ENCODE results near the gene HAND1. TPM values are rescaled to one million over a fixed set of nuclear protein-coding genes. Genes with fewer than 3 reads are reported as not detected.

Gene HAND1
- polyA plus RNA-seq, 10 donors = not detected

DNA sequence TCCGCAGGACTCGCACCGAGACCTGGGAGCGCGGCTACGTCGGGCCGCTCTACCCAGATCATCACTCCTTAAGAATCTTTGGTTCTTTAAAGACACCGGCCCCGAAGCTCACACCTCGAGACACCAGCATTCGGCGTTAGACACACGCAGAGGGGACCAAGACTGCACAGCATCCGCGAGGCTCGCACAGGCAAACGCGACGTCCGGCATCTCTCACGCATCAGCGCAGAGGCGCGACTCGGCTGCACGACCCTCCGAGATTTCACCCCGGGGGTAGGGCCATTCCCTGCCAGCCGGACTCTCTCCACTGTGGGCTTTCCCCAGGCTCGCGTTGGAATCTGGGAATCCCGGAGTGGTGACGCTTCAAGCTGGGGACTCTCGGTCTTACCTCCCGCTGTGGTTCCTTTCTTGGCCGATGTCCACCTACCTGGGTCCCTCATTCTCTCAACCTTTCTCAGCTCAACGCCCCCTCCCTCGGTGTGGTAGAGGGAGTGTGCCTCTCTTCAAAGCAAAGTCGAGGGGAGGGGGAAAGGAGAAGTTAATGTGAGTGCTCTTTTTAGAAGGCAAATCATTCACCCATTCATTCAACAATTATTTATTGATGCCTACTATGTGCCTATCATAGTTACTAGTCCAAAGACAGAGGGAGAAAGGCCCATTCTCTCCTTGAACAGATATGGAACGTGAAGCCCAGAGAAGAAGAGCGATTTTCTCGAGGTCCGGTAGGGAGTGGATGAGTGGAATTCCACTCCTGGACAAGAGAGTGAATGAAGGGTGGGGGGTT, 1.3 kb upstream of the HAND1 start:
- DNase-seq = peak in 1 of 3 donors; percentile 29

DNA sequence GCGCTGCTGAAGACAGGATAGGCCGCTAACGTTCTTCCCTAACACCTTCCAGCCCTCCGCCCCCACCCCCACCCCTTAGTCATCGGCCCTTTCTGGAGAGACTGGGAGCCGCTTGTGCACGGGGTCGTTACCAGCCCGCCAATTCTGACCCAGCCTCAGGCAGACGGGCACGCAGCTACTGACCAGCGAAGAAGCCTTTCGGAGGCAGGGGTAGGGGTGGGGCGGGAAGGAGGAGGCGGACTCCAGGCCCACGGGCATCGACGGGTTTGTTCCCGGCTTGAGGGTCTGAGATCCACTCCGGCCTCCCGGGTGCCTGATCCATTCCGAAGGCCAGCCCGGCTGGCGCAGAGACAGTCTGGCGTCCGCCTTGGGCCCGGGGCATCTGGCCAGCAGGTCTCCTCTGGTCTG, 729 bp upstream of the HAND1 start:
- no peak for DNase-seq

DNA sequence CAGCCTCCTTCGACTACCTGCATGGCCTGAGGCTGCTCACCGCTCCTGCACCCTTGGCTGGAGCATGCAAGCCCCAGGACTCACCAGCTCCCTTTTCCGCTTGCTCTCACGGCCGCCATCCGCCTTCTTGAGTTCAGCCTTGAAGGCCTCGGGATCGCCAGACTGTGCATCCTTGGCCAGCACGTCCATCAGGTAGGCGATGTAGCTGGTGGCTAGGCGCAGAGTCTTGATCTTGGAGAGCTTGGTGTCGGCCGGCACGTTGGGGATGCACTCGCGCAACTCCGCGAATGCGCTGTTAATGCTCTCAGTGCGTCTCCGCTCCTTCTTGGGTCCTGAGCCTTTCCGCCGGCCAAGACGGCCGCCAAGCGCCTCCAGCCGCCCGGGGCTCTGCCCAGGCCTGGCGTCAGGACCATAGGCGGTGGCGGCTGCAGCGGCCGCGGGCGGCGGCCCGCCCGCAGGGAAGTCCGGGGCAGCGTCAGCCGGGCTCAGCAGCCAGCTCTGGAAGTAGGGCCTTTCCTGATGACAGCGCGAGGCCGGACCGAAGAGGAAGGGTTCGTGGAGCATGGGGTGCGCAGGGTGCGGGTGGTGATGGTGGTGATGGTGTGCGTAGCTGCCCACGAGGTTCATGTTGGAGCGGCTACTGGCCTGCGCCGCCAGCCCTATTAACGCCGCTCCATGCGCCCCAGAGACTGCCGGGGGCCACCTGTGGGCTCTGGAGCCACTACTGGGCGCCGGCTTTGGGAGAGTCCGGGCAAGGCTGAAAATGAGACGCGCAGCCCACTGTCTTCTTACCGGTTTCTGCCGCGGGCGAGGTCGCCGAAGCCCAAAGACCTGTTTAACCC, 424 bp downstream of the HAND1 start:
- DNase-seq = peak in 1 of 3 donors; percentile 49

DNA sequence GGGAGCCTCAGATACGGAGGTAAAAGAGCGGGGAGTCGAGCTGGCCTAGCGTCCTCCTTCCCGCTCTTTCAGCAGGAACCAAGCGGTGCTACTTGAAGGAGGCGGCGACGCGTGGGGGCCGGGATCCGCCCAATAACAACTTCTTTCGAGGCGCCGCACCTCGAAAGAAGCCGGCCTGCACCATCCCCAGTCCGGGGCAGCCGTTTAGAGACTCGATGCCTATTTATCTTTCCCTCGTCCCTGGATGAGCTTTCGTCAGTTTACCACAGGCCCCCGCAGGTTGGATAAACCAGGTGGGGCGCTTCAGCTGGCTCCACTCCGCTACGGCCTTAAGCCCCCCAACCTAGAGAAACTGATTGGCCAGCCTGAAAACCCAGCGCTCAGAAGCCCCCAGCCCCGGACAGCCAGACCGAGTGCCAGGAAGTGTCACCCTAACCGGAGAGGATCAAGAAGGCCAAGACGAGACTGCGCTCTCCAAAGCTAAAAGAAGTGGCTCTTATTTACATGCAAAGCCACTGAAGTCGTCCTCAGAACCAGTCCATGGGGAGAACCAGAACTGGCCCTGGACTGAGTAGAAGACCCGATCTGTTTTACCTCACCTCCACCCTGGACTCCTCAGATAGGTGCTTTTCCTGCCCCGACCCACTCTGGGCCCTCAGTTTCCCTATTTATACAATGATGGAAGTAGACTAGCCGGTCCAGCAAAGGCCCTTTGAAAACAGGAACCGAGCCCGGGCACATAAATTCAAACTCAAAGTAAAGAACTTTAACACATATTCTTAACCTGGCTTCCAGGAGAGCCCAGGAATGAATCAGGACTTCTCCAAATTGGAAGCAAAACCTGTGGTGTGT, 1.4 kb downstream of the HAND1 start:
- DNase-seq = no peak

DNA sequence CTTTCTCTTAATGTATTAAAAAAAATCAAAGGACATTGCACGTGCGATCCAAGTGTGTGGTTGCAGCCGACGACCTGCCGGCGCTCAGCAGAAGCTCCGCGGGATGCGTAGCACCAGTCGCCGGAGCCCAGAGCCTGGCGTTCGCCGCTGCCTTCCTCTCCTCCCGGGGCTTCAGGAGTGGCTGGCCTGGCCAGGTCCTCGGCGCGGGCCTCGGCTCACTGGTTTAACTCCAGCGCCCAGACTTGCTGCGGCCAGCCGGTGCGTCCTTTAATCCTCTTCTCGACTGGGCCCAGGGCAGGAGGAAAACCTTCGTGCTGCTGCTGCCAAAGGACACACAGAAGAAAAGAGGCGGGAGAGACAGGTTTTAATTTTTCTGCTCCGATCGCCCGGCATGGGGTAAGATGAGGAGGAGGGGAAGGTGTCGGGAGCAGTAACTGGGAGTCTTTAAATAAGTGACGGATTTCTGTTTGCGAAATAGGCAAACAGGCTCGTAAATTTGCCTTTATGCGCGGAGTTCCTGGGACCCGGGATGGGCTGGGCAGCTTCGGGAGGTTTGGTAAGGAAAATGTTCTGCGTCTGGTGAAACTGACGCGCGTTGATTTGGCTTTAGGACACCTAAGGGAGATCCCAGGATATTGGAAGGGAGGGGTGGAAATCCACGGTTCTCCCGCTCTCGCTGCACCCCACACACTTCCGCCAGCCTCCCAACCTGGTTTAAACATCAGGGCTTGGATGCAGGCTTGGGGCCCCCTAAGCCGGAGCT, 2.3 kb downstream of the HAND1 start:
- peak in 1 of 3 donors; percentile 62 for DNase-seq

DNA sequence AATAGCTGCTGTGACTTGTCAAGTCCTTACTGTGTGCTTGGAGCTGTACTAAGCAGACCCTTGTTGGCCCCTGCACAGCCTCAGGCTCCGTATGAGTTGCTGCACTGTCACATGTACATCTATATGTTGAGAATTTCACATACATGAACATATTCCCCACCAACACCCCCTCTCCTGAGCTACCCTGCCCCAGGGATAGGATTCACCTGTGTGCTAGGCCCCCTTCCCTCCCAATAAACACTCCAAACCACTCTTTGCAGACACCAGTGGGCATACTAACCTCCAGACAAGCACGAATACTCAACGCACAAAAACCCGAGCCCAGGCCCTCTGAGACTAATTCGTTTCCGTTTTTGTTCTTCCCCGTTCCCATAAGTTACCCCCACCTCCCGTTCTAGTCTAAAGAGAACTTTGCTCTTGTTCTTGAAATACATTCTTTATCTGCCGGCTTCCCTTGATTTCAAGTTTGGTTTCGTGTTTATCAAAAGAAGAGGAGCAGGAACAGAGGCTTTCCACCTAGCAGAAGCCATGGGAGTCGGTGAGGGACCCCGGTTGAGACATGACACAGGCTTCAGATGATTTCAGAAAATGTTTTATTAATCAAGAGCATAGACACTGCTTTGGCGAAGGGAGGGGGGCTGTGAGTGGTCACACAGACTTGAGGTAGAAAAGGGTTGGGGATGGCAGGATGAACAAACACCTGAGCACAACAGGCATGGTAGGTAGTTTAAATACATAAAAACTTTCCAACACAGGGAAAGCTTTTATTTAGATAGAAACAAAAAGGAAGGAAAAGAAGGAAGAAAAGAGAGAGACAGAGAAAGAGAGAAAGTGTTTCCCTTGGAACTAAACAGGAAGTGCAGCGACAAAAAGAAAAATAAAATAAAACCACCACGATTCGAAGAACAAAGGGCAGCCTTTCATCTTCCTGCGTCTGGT, 3.4 kb downstream of the HAND1 start:
- peak in 1 of 3 donors; percentile 55 for DNase-seq

DNA sequence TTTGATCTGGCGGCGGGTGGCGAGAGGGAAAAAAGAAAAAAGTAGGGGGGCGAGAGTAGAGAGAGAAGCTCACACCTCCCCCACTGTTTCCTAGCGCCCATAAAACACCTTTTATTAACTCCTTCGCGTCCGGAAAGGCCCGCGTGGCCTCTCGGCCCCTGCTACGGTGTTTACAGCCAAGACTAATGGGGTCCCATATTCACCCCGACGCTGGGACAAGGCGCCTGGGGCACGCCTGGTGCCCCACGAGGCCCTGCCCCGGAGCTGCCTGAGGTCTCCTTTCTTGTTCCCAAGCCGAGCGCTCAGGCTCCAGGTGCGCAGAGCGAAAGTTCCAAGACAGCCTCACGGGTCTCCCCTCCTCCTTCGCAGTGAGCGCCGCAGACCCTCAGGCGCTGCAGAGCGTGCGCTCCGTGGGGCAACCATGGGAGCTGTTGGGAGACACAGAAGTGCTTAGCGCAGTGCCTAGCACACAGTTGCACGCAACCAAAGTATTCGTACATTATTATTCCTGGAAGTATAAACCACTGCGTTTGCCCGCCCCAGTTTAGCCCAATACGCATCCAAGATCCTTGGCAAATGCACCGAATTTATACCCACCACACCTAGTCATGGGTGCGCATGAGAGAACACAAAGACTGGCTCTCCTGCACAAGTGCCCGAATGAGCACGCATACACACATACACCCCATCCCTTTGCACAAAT, 4.3 kb downstream of the HAND1 start:
- peak in 1 of 3 donors; percentile 40 for DNase-seq

DNA sequence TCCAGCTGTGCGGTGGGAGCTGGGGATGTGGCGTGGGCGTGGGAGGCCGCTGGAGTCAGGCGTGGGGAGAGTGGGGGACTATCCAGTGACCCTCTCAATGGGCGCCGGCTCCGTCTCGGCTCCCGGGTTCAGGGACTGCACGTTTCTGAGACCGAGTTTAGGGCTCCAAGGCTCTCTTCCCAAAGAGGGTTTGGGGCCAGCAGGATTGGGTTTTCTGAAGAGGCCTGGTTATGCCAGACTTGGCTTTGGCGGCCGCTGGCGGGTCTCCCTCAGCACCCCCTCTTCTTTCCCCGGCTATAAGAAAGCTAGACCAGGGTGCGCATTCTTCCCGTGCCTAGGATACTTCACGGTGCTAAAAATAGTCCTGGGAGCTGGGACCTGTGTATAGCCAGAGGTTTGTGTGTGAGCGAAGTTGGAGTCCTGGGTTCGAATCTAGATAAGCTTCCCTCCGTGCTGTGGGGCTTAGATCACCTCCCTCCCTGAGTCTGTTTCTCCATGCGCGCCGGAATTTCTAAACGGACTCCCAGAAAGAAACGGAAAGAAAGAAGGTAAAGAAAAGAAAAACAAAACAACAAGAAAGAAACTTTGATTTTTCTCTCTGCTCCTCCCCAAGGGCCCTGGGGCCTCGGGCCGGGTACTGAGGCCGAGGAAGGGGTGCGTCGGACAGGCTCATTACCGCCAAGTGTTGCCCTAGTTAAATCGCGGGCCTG, 5.0 kb downstream of the HAND1 start:
- DNase-seq = peak in 1 of 3 donors; percentile 38

DNA sequence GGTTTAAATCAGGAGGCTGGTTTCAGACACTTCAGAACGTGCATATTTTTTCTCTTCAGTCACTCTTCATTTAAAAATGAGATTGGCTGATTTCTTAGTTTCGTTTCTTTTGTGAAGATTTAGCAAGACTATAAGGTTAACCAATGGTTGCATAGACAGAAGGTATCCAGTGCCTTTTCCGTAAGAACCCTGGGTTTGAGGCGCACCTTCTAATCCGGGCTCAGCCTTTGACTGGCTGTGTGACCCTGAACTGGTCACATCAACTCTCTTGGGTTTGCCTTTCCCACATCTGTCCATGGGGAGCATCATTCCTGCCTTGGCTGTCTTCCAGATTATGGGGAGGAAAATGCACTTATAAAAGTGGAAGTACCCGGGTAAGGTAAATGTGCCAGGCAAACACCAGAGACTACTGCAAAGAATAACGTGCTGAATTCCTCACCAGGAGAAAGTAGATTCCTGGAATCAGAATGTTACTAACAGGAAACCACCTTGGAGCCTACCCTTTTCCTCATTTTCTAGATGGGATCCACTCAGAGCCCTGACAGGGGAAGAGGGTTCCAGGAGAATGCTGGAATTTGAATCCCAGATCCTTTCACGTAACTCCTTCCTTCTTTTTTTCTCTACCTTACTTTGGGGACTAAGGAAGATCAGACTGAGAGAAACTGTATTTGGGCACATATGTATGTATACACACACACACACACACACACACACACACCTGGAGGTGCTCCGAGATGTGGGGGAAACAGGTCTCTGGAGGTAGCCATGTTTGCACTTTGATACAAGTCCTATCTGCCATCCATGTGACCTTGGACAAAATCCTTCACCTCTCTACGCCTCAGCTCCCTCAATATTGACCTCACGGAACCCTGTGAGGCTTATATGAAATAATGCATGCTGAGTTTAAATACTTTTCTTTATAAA, 6.8 kb downstream of the HAND1 start:
- no peak for DNase-seq

DNA sequence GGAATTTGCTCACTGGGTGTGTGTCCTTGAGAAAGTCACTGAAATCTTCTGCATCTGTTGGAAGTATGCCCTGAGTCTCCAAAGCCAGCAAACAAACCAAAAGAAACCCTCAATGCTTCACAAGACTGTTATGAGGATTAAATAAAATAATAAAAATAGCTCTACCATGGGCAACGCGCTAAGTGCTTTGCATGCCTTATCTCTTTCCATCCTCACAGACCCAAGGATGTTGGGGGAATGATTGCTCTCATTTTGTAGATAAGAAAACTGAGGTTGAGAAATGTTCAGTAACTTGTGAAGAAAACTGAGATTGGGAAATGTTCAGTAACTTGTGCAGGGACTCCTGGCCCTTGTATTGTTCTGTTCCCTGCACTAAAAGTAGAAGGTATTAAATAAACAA, 7.9 kb downstream of the HAND1 start:
- no peak for DNase-seq

DNA sequence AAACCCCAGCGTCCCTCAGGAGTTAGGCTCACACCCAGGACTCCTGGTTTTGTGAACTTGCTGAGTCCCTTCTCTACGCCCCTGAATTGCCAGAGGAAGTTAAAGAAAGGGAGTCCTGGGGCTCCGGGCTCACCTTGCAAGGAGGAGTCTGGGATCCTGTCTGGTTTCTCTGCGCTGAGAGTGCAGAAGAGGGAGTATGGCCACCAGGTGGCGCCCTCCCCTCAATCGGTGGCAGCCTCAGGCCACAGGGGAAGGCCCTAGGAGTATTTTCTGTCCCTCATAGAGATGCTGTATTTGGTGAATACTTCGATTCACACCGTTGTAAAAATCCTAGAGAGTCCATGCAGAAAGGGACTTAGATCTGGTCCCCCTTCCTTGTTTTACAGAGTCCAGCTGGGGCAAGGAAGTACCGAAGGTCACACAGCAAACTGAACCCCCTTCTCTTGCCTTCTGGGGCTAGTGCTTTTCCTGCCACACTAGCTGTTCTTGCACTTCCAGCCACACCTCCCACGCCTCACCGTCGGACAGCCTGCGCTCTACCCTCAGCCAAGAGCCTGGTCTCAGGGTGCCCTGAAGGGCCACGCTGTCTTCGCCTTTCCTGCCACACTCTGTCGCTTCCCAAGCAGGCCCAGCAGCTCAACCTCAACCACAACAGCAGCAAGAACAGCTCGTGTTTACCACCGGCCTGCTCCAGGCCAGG, 10.2 kb downstream of the HAND1 start:
- DNase-seq = peak; percentile 43 to 80 (median 71)

DNA sequence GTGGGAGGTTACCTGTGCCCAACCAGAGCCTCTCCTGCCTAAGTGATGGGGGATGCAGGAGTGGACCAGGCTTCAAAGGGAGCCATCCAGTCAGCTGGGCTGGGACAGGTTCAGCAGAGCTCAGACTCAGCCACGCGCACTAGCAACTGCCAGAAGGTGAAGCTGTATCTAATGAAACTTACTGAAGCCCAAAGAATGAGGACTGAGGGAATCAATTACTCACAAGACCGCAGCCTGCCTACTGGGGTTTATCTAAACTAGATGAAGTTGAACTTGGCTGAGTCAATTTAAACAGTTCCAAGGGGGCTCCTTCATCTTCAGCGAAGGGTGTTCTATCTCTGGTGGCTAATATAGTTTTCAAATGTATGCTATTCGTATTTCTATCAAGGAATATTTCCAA, 11.4 kb downstream of the HAND1 start:
- no peak for DNase-seq

DNA sequence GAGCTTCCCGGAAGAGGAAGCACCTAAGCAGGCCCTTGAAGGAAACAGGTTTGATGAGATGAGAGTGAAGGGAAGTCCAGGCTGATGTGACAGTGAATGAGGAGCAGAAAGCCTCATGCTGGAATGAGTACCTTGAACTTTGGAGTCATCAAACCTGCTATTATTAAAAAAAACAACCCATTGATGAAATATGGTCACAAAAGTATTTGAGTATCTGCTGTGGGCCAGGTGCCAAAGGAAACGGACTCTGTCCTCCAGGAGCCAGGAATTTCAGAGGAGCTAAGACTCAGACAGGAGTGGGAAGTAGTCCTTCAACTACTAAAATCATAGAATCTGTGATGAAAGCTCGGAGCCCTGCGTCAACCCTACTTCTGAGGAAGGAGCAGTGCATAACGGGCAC, 11.9 kb downstream of the HAND1 start:
- DNase-seq = no peak

DNA sequence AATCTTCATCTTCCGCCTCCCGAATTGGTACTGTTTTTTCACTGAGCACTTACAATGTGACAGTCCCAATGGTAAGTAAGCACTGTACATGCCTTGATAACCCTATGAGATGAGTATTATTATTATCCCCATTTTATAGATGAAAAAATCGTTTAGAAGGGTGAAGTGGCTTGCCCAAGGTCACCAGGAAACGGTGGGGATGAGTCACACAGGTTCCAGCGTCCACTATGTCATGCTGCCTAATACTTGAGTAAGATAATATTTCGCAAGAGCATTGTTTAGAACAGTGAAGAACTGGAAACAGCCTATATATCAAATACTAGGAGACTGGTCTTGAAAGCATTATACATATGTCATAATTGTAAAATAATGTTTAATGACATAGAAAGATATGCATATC, 12.9 kb downstream of the HAND1 start:
- no peak for DNase-seq

DNA sequence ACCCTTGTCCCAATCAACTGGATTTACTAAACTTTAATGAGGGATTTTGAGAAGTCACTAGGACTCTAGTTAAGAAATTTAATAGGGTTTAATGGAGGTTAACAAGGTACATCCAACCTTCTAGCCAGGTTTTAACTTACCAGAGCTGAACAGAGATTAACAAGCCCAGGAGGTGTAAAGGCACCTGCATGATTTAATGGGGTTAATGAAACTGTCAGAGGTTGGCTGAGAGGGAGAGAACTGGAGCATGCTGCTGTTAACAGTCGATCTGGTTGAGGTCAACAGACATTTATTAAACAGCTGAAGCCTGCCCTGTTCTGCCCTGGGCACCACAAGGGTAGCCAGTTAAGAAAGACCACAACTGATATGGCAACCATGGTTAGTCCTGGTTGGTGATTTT, 13.6 kb downstream of the HAND1 start:
- no peak for DNase-seq

DNA sequence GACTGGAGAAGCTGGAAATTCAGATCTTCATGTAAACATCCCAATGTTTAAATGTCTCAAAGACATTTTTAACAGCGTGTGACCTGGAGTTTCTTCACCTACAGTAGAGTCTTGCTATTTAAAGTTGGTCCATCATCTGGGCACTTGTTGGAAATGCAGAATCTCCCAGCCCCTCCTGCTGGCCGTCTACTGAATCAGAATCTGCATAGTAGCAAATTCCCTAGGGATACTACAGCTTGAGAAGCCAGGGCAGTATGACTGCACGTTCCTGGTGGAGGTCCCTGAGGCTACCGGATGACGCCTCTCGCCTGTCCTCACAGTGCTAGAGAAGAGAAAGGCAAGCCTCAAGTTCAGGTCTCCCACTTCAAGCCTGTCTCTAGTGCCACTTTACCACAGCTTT, 16.5 kb downstream of the HAND1 start:
- DNase-seq = no peak

DNA sequence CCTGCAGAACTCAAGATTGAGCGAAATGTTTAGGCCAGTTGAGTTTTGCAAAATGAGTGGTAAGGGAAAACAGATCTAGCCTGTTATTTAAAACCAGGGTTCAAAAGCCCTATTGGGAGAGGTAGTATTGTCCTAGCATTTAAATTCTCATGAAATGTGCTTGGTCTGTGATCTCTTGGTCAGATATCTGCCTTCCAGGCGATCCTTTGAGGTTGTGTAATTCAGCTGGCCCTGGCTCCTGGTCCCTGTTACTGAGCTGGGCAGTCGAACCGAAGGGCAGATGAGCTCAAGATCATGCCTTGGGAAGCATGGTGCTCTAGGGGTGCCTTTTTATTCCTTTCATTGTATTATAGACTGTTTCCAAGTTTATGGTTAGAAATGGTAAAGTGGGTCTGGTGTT, 17.9 kb downstream of the HAND1 start:
- DNase-seq = no peak

Data from muscle of back (tissue), 11 donors.